DMS153 (cell line): ENCODE data around the gene PAN3.
"Not testable (repeated sequence)": the region's sequence is repeated elsewhere in the genome, so short reads cannot be mapped to it uniquely, and the experiment has no call there.

Experiments
- DNase-seq: peaks from one replicate; lab custom pipeline; 2025; lab: John Stamatoyannopoulos, UW

PAN3 gene

GRCh38 chr13:28138012-28138755 is at the start of gene PAN3:
Gene PAN3, plus strand, starts transcription at chr13:28138545. Its CDS starts 113 bp downstream, at chr13:28138658.
- peak; percentile 74 for DNase-seq

GRCh38 chr13:28089065-28089464 is 49.3 kb upstream of the PAN3 start:
- DNase-seq: no peak

- no peak for DNase-seq
These were observed 45.9 kb upstream of the PAN3 start for GRCh38 chr13:28092431-28092830.

GRCh38 chr13:28093881-28094280 is 44.5 kb upstream of the PAN3 start:
- DNase-seq: no peak

- no peak for DNase-seq
These were observed 44.0 kb upstream of the PAN3 start for GRCh38 chr13:28094306-28094705.

GRCh38 chr13:28097503-28097902 is 40.8 kb upstream of the PAN3 start:
- no peak for DNase-seq

- DNase-seq: no peak
These were observed 38.8 kb upstream of the PAN3 start for GRCh38 chr13:28099396-28100149.

GRCh38 chr13:28100150-28101121 is 37.9 kb upstream of the PAN3 start, which contains the start of gene FLT3:
Gene FLT3, minus strand, starts transcription at chr13:28100576. Its CDS starts 66 bp downstream, at chr13:28100510.
- no peak for DNase-seq

- not testable (repeated sequence) for DNase-seq
These were observed 36.5 kb upstream of the PAN3 start for GRCh38 chr13:28101886-28102285.

- DNase-seq: no peak
These were observed 31.4 kb upstream of the PAN3 start for GRCh38 chr13:28106976-28107375.

GRCh38 chr13:28110414-28110813 is 27.9 kb upstream of the PAN3 start:
- DNase-seq: no peak

GRCh38 chr13:28116736-28117135 is 21.6 kb upstream of the PAN3 start:
- DNase-seq: no peak

- DNase-seq: no peak
These were observed 20.5 kb upstream of the PAN3 start for GRCh38 chr13:28117689-28118377.

- no peak for DNase-seq
These were observed 18.0 kb upstream of the PAN3 start for GRCh38 chr13:28120317-28120716.

GRCh38 chr13:28121224-28121623 is 17.1 kb upstream of the PAN3 start:
- no peak for DNase-seq

- DNase-seq: no peak
These were observed 10.3 kb upstream of the PAN3 start for GRCh38 chr13:28128030-28128429.

- no peak for DNase-seq
These were observed 9.4 kb upstream of the PAN3 start for GRCh38 chr13:28128926-28129325.

- no peak for DNase-seq
These were observed 8.2 kb upstream of the PAN3 start for GRCh38 chr13:28129911-28130693.

GRCh38 chr13:28131646-28132045 is 6.7 kb upstream of the PAN3 start:
- DNase-seq: no peak

GRCh38 chr13:28136916-28137315 is 1.4 kb upstream of the PAN3 start:
- no peak for DNase-seq

GRCh38 chr13:28137596-28137995 is 749 bp upstream of the PAN3 start:
- no peak for DNase-seq
